Measurements from ENCODE around the gene PPWD1.

DNA sequence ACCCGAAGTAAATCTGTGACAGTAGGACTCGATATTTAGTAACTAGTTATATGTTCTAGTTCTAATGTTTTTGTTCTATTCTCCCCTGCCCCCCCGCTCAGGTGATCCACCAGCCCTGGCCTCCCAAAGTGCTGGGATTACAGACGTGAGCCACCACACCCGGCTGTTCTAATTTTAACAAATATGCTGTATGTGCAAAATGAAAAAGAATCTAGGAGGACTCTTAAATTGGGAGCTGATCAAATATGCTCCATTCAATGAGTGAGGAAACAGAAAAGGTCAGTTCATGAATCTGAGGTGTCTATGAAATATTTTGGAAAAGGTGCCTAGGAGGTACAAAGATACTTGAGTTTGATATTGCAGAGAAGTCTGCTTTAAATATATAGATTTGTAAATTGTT, 17.0 kb upstream of the PPWD1 start:
- no peak for TF ChIP-seq CTCF (IDR thresholded peaks at IDR 0.05)
- TF ChIP-seq POLR2A (IDR thresholded peaks at IDR 0.05), result no peak
